IPS-20b (cell line): ENCODE measurements around the gene AMER3.

Source experiments
- H3K27ac ChIP-seq: one replicate; pipeline ENCODE4 v1.5.1; 2013; ENCODE audit warnings: low read length
- H3K27me3 ChIP-seq: 2 replicates; pipeline ENCODE4 v1.6.1; 2013; ENCODE audit warnings: mild to moderate bottlenecking, low read length, inconsistent platforms; ENCODE audit not compliant: insufficient read depth
- H3K36me3 ChIP-seq: 2 replicates; pipeline ENCODE4 v1.6.1; 2013; ENCODE audit warnings: low read depth, mild to moderate bottlenecking, inconsistent platforms, low read length, moderate library complexity; ENCODE audit not compliant: insufficient read depth
- H3K4me1 ChIP-seq: 2 replicates; pipeline ENCODE4 v1.6.1; 2013; ENCODE audit warnings: mild to moderate bottlenecking, control low read depth, inconsistent platforms, low read length, moderate library complexity; ENCODE audit not compliant: insufficient read depth
- H3K4me3 ChIP-seq: 2 replicates; pipeline ENCODE4 v1.5.1; 2013; ENCODE audit warnings: mild to moderate bottlenecking, low read length, inconsistent platforms
- H3K9ac ChIP-seq: 2 replicates; pipeline ENCODE4 v1.6.1; 2013; ENCODE audit warnings: low read depth, mild to moderate bottlenecking, inconsistent platforms, low read length, moderate library complexity
- H3K9me3 ChIP-seq: 2 replicates; pipeline ENCODE4 v1.6.1; 2013; ENCODE audit warnings: mild to moderate bottlenecking, low read depth, low read length, inconsistent platforms; ENCODE audit not compliant: insufficient read depth

AMER3 gene

DNA sequence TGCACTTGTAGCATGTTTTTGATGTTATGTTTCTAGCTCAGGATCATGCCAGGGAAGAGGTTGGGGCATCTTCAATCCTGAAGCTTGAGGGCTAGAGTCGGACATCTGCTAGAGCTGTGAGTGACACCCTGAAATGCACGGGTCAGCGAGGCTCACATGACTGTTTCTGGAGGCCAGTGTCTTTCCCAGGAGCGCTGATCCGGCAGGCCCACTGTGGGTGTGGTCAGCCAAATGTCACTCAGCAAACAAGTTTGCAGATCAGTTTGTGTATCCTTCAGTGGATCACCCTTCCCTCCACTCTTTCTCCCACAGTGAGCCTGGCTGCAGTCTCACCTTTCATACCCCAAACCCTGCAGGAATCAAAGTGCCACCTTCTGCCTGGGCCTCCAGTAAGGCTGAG, 58.4 kb downstream of the AMER3 start:
- Histone ChIP-seq H3K4me3 (no peak overlapping the region), H3K27me3 (no peaks in the 10 kb centered on the region), H3K27ac (no peak overlapping the region), H3K36me3 (no peaks in the 10 kb centered on the region), H3K4me1 (no peaks in the 10 kb centered on the region), H3K9me3 (no peaks in the 10 kb centered on the region), H3K9ac (no peak overlapping the region)

DNA sequence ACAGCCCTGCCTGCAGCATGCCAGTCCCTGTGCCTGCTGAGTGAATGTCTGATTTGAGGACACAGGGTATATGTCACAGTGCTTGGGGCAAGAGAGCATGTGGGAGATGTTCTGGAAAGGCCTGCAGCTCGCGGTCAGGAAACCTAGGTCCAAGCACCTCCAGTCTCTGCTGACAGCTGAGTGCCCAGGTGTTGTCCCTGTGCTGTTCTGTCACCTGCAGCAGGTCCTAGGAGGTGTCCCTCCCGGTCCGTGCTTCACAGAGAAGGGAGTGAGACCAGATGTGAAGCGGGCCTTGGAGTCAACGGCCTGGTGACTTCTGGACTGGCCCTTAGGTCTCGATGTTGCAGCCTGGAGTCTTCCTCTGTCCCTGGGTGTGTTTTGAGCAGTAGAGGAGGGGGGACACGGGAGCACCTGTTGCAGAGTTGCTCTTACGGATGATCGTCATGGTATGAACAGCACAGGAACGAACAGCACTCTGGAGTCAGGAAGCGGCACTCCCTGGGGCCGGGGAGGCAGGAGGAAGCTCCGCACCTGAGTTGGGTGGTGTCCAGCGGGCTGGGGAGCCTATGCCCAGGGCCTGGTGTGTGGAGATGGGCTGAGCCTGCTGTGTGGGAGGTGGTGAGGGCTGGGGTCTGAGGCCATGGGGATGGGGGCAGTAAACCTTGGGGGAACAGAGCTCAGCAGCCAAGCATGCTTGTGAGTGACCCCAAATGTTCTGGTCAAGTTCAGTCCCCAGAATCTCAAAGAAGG, 59.8 kb downstream of the AMER3 start:
- no peaks in the 10 kb centered on the region for H3K36me3 ChIP-seq
- no peaks in the 10 kb centered on the region for H3K9me3 ChIP-seq
- peaks cover 7% of the 10 kb centered on the region; the same call in 1 of the 2 replicates for H3K4me1 ChIP-seq
- no peak overlapping the region for H3K4me3 ChIP-seq
- H3K9ac ChIP-seq, result no peak overlapping the region
- H3K27ac ChIP-seq, result no peak overlapping the region
- H3K27me3 ChIP-seq, result no peaks in the 10 kb centered on the region
